ENCODE measurements around the gene PCDHB14. TPM values are rescaled to one million over a fixed set of nuclear protein-coding genes. Genes with fewer than 3 reads are reported as not detected.
"Not testable (repeated sequence)": the region's sequence is repeated elsewhere in the genome, so short reads cannot be mapped to it uniquely, and the experiment has no call there.

The PCDHB14 gene
- polyA plus RNA-seq = 2.7 TPM
- long read RNA-seq, donor 1 = 0 reads
- long read RNA-seq, donor 2, full-length matches to known transcripts = 1 of 1 reads
- long read RNA-seq, donor 2, partial matches to known transcripts = 0 of 1 reads
- long read RNA-seq, donor 2, other reads (novel, unspliced or antisense) = 0 of 1 reads
- long read RNA-seq, donor 3, full-length matches to known transcripts = 2 of 2 reads
- long read RNA-seq, donor 3, partial matches to known transcripts = 0 of 2 reads
- long read RNA-seq, donor 3, other reads (novel, unspliced or antisense) = 0 of 2 reads
- long read RNA-seq, donor 4 = 0 reads
- long read RNA-seq, donor 5, full-length matches to known transcripts = 3 of 3 reads
- long read RNA-seq, donor 5, partial matches to known transcripts = 0 of 3 reads
- long read RNA-seq, donor 5, other reads (novel, unspliced or antisense) = 0 of 3 reads
- long read RNA-seq, donor 6, full-length matches to known transcripts = 7 of 7 reads
- long read RNA-seq, donor 6, partial matches to known transcripts = 0 of 7 reads
- long read RNA-seq, donor 6, other reads (novel, unspliced or antisense) = 0 of 7 reads
- long read RNA-seq, donor 7, full-length matches to known transcripts = 4 of 4 reads
- long read RNA-seq, donor 7, partial matches to known transcripts = 0 of 4 reads
- long read RNA-seq, donor 7, other reads (novel, unspliced or antisense) = 0 of 4 reads
- long read RNA-seq, donor 8, full-length matches to known transcripts = 4 of 4 reads
- long read RNA-seq, donor 8, partial matches to known transcripts = 0 of 4 reads
- long read RNA-seq, donor 8, other reads (novel, unspliced or antisense) = 0 of 4 reads
- long read RNA-seq, donor 9, full-length matches to known transcripts = 2 of 2 reads
- long read RNA-seq, donor 9, partial matches to known transcripts = 0 of 2 reads
- long read RNA-seq, donor 9, other reads (novel, unspliced or antisense) = 0 of 2 reads
- long read RNA-seq, donor 10, full-length matches to known transcripts = 3 of 3 reads
- long read RNA-seq, donor 10, partial matches to known transcripts = 0 of 3 reads
- long read RNA-seq, donor 10, other reads (novel, unspliced or antisense) = 0 of 3 reads
- long read RNA-seq, donor 11, full-length matches to known transcripts = 1 of 1 reads
- long read RNA-seq, donor 11, partial matches to known transcripts = 0 of 1 reads
- long read RNA-seq, donor 11, other reads (novel, unspliced or antisense) = 0 of 1 reads

GRCh38 chr5:141223112-141223783 lies at the start of gene PCDHB14:
PCDHB14 (plus strand) TSS chr5:141223343; CDS start chr5:141223506, 163 bp downstream.
- WGBS (ENCODE audit: insufficient coverage, low lambda C conversion rate) = 17% methylated on average over 3 of the region's 15 CpGs
- peaks cover 16% of the 10 kb centered on the region for H3K9me3 ChIP-seq (ENCODE audit: control insufficient read depth, low read depth, low read length)
- no peaks in the 10 kb centered on the region for H3K4me1 ChIP-seq (ENCODE audit: control insufficient read depth, insufficient read depth, low read length)
- H3K4me3 ChIP-seq (ENCODE audit: low read length) = no peak within 1 kb of the TSS
- H3K27me3 ChIP-seq (ENCODE audit: control insufficient read depth, insufficient read depth, low read length) = peaks cover 2% of the 10 kb centered on the region
- H3K27ac ChIP-seq (ENCODE audit: low read length) = no peak within 1 kb of the TSS
- DNase-seq = no peak
- H3K36me3 ChIP-seq (ENCODE audit: control insufficient read depth, insufficient read depth, low read length) = no peaks in the 10 kb centered on the region

DNA sequence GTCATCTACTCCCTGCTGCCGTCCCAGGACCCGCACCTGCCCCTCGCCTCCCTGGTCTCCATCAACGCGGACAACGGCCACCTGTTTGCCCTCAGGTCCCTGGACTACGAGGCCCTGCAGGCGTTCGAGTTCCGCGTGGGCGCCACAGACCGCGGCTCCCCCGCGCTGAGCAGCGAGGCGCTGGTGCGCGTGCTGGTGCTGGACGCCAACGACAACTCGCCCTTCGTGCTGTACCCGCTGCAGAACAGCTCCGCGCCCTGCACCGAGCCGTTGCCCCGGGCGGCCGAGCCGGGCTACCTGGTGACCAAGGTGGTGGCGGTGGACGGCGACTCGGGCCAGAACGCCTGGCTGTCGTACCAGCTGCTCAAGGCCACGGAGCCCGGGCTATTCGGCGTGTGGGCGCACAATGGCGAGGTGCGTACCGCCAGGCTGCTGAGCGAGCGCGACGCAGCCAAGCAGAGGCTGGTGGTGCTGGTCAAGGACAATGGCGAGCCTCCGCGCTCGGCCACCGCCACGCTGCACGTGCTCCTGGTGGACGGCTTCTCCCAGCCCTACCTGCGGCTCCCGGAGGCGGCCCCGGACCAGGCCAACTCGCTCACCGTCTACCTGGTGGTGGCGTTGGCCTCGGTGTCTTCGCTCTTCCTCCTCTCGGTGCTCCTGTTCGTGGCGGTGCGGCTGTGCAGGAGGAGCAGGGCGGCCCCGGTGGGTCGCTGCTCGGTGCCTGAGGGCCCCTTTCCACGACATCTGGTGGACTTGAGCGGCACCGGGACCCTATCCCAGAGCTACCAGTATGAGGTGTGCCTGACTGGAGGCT lies 48.6 kb upstream of the PCDHB14 start:
- peaks cover 14% of the 10 kb centered on the region for H3K9me3 ChIP-seq (ENCODE audit: control insufficient read depth, low read depth, low read length)
- H3K36me3 ChIP-seq (ENCODE audit: control insufficient read depth, insufficient read depth, low read length); H3K4me3 ChIP-seq (ENCODE audit: low read length); H3K27me3 ChIP-seq (ENCODE audit: control insufficient read depth, insufficient read depth, low read length); H3K27ac ChIP-seq (ENCODE audit: low read length); DNase-seq; H3K4me1 ChIP-seq (ENCODE audit: control insufficient read depth, insufficient read depth, low read length): not testable (repeated sequence)
- WGBS (ENCODE audit: insufficient coverage, low lambda C conversion rate) = no CpG with 5 or more reads among the region's 79 CpGs

- no peak for DNase-seq
- peaks cover 5% of the 10 kb centered on the region for H3K27me3 ChIP-seq (ENCODE audit: control insufficient read depth, insufficient read depth, low read length)
- H3K27ac ChIP-seq (ENCODE audit: low read length) = no peak overlapping the region
- no peaks in the 10 kb centered on the region for H3K4me1 ChIP-seq (ENCODE audit: control insufficient read depth, insufficient read depth, low read length)
- no peaks in the 10 kb centered on the region for H3K36me3 ChIP-seq (ENCODE audit: control insufficient read depth, insufficient read depth, low read length)
- peaks cover 20% of the 10 kb centered on the region for H3K9me3 ChIP-seq (ENCODE audit: control insufficient read depth, low read depth, low read length)
- WGBS (ENCODE audit: insufficient coverage, low lambda C conversion rate) = 0% methylated on average over 1 of the region's 1 CpG
- H3K4me3 ChIP-seq (ENCODE audit: low read length) = no peak overlapping the region
Observed at GRCh38 chr5:141175933-141176332, 47.2 kb upstream of the PCDHB14 start.

- WGBS (ENCODE audit: insufficient coverage, low lambda C conversion rate) = no CpG with 5 or more reads among the region's 18 CpGs
- H3K36me3 ChIP-seq (ENCODE audit: control insufficient read depth, insufficient read depth, low read length); H3K27me3 ChIP-seq (ENCODE audit: control insufficient read depth, insufficient read depth, low read length); H3K4me1 ChIP-seq (ENCODE audit: control insufficient read depth, insufficient read depth, low read length); H3K27ac ChIP-seq (ENCODE audit: low read length); DNase-seq; H3K4me3 ChIP-seq (ENCODE audit: low read length): not testable (repeated sequence)
- H3K9me3 ChIP-seq (ENCODE audit: control insufficient read depth, low read depth, low read length) = peaks cover 20% of the 10 kb centered on the region
Observed at GRCh38 chr5:141177577-141178191, 45.5 kb upstream of the PCDHB14 start, which contains the start of gene PCDHB8. PCDHB8 (plus strand) TSS chr5:141177790; CDS start chr5:141178035, 245 bp downstream.

DNA sequence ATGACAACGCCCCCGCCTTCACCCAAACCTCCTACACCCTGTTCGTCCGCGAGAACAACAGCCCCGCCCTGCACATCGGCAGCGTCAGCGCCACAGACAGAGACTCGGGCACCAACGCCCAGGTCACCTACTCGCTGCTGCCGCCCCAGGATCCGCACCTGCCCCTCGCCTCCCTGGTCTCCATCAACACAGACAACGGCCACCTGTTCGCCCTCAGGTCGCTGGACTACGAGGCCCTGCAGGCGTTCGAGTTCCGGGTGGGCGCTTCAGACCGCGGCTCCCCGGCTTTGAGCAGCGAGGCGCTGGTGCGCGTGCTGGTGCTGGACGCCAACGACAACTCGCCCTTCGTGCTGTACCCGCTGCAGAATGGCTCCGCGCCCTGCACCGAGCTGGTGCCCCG lies 43.8 kb upstream of the PCDHB14 start:
- not testable (repeated sequence) for DNase-seq

DNA sequence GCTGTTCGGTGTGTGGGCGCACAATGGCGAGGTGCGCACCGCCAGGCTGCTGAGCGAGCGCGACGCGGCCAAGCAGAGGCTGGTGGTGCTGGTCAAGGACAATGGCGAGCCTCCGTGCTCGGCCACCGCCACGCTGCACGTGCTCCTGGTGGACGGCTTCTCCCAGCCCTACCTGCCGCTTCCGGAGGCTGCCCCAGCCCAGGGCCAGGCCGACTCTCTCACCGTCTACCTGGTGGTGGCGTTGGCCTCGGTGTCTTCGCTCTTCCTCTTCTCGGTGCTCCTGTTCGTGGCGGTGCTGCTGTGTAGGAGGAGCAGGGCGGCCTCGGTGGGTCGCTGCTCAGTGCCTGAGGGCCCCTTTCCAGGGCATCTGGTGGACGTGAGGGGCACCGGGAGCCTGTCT lies 43.3 kb upstream of the PCDHB14 start:
- H3K27ac ChIP-seq (ENCODE audit: low read length); H3K4me1 ChIP-seq (ENCODE audit: control insufficient read depth, insufficient read depth, low read length); H3K4me3 ChIP-seq (ENCODE audit: low read length); H3K27me3 ChIP-seq (ENCODE audit: control insufficient read depth, insufficient read depth, low read length); DNase-seq; H3K36me3 ChIP-seq (ENCODE audit: control insufficient read depth, insufficient read depth, low read length): not testable (repeated sequence)
- WGBS (ENCODE audit: insufficient coverage, low lambda C conversion rate) = no CpG with 5 or more reads among the region's 32 CpGs
- peaks cover 14% of the 10 kb centered on the region for H3K9me3 ChIP-seq (ENCODE audit: control insufficient read depth, low read depth, low read length)

More for the DNA sequence above, 43.8 kb upstream of the PCDHB14 start:
- H3K4me1 ChIP-seq (ENCODE audit: control insufficient read depth, insufficient read depth, low read length); H3K4me3 ChIP-seq (ENCODE audit: low read length); H3K27ac ChIP-seq (ENCODE audit: low read length); H3K27me3 ChIP-seq (ENCODE audit: control insufficient read depth, insufficient read depth, low read length); H3K36me3 ChIP-seq (ENCODE audit: control insufficient read depth, insufficient read depth, low read length): not testable (repeated sequence)
- peaks cover 15% of the 10 kb centered on the region for H3K9me3 ChIP-seq (ENCODE audit: control insufficient read depth, low read depth, low read length)
- no CpG with 5 or more reads among the region's 39 CpGs for WGBS (ENCODE audit: insufficient coverage, low lambda C conversion rate)

- H3K27me3 ChIP-seq (ENCODE audit: control insufficient read depth, insufficient read depth, low read length) = peaks cover 9% of the 10 kb centered on the region
Observed at GRCh38 chr5:141180313-141180712, 42.8 kb upstream of the PCDHB14 start.

GRCh38 chr5:141182248-141182647 lies 40.9 kb upstream of the PCDHB14 start, which contains the start of gene PCDHB16:
PCDHB16 (plus strand) TSS chr5:141182387; CDS start chr5:141182560, 173 bp downstream.
- Histone ChIP-seq H3K27ac (ENCODE audit: low read length) (no peak within 1 kb of the TSS), H3K27me3 (ENCODE audit: control insufficient read depth, insufficient read depth, low read length) (peaks cover 9% of the 10 kb centered on the region), H3K4me3 (ENCODE audit: low read length) (no peak within 1 kb of the TSS), H3K9me3 (ENCODE audit: control insufficient read depth, low read depth, low read length) (peaks cover 13% of the 10 kb centered on the region), H3K4me1 (ENCODE audit: control insufficient read depth, insufficient read depth, low read length) (no peaks in the 10 kb centered on the region), H3K36me3 (ENCODE audit: control insufficient read depth, insufficient read depth, low read length) (no peaks in the 10 kb centered on the region)
- WGBS (ENCODE audit: insufficient coverage, low lambda C conversion rate) = no CpG with 5 or more reads among the region's 13 CpGs
- no peak for DNase-seq

More at GRCh38 chr5:141180313-141180712, 42.8 kb upstream of the PCDHB14 start:
- H3K4me1 ChIP-seq (ENCODE audit: control insufficient read depth, insufficient read depth, low read length) = no peaks in the 10 kb centered on the region
- H3K9me3 ChIP-seq (ENCODE audit: control insufficient read depth, low read depth, low read length) = peaks cover 13% of the 10 kb centered on the region
- WGBS (ENCODE audit: insufficient coverage, low lambda C conversion rate) = 60% methylated on average over 1 of the region's 1 CpG
- H3K36me3 ChIP-seq (ENCODE audit: control insufficient read depth, insufficient read depth, low read length) = no peaks in the 10 kb centered on the region
- H3K4me3 ChIP-seq (ENCODE audit: low read length) = no peak overlapping the region
- no peak overlapping the region for H3K27ac ChIP-seq (ENCODE audit: low read length)
- DNase-seq = no peak

Data from large intestine (tissue), 12 donors.